KMS-11 (cell line): ENCODE data around the gene C1QL1.
A peak's percentile ranks its signal among the peaks of the same experiment; 100 is the strongest.

ENCODE experiments used
- H2AFZ ChIP-seq: fragments of 200-600 bp; sonication (generic); 2 replicates; pipeline ENCODE4 v1.6.1; 2016; ENCODE audit warnings: antibody characterized with exemption, mixed run types, low read depth
- H3K27ac ChIP-seq: fragments of 200-600 bp; sonication (generic); 2 replicates; pipeline ENCODE4 v1.6.1; 2016; ENCODE audit warnings: mild to moderate bottlenecking, mixed run types
- H3K27me3 ChIP-seq: fragments of 200-600 bp; sonication (generic); 2 replicates; pipeline ENCODE4 v1.6.1; 2017; ENCODE audit warnings: mild to moderate bottlenecking, low read depth, mixed run types, moderate library complexity; ENCODE audit not compliant: insufficient read depth
- H3K36me3 ChIP-seq: fragments of 200-600 bp; sonication (generic); 2 replicates; pipeline ENCODE4 v1.6.1; 2017; ENCODE audit warnings: mild to moderate bottlenecking, mixed run types; ENCODE audit not compliant: insufficient read depth
- H3K4me1 ChIP-seq: fragments of 200-600 bp; sonication (generic); 2 replicates; pipeline ENCODE4 v1.6.1; 2016; ENCODE audit warnings: mild to moderate bottlenecking, low read depth, mixed run types; ENCODE audit not compliant: poor library complexity, severe bottlenecking
- H3K4me2 ChIP-seq: fragments of 200-600 bp; sonication (generic); 2 replicates; pipeline ENCODE4 v1.7.0; 2016; ENCODE audit warnings: mild to moderate bottlenecking, mixed run types
- H3K4me3 ChIP-seq: fragments of 200-600 bp; sonication (generic); IDR thresholded peaks from 2 replicates; pipeline ENCODE4 v1.6.1; 2017; ENCODE audit warnings: low read depth, low read length, mixed read lengths; ENCODE audit not compliant: insufficient read depth
- H3K79me2 ChIP-seq: fragments of 200-600 bp; sonication (generic); 2 replicates; pipeline ENCODE4 v1.6.1; 2016; ENCODE audit warnings: low read depth, mixed run types; ENCODE audit not compliant: insufficient read depth
- H3K9ac ChIP-seq: fragments of 200-600 bp; sonication (generic); 2 replicates; pipeline ENCODE4 v1.6.1; 2016; ENCODE audit warnings: mild to moderate bottlenecking, mixed run types
- H4K20me1 ChIP-seq: fragments of 200-600 bp; sonication (generic); 2 replicates; pipeline ENCODE4 v1.6.1; 2016; ENCODE audit warnings: mild to moderate bottlenecking, mixed run types; ENCODE audit not compliant: insufficient read depth
- CTCF ChIP-seq: fragments of 200-600 bp; sonication (generic); conservative IDR thresholded peaks from 2 replicates; pipeline ENCODE4 v1.6.1; 2017; ENCODE audit warnings: low read depth, mild to moderate bottlenecking, antibody characterized with exemption, low read length, moderate library complexity, mixed read lengths

Gene C1QL1

DNA sequence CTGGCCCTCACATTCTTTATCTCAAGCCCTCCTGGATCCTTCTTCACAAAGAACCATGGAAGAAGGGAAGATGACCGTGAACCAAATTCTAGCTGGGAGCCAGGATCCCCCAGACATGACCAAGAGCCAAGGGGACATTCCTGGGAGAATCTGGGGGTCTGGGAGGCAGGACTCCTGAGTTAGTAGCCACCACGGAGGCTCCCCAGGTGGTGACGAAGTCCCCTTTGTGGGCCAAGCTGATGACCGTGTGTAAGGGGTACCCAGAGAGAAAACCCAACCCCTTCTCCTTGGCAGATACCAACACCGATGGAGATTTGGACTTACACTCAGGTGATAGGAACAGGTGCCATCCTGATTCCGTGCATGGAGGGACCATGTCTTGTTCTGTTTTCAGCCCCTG lies 46.0 kb downstream of the C1QL1 start:
- Histone ChIP-seq H3K9ac (no peak overlapping the region), H3K4me1 (peaks cover 9% of the 10 kb centered on the region), H4K20me1 (no peaks in the 10 kb centered on the region), H3K36me3 (no peaks in the 10 kb centered on the region), H3K27me3 (peaks cover 13% of the 10 kb centered on the region; the same call in 1 of the 2 replicates), H3K4me2 (no peak overlapping the region), H3K27ac (no peak overlapping the region), H2AFZ (no peak overlapping the region), H3K79me2 (no peaks in the 10 kb centered on the region), H3K4me3 (no peak overlapping the region)
- no peak for TF ChIP-seq CTCF

DNA sequence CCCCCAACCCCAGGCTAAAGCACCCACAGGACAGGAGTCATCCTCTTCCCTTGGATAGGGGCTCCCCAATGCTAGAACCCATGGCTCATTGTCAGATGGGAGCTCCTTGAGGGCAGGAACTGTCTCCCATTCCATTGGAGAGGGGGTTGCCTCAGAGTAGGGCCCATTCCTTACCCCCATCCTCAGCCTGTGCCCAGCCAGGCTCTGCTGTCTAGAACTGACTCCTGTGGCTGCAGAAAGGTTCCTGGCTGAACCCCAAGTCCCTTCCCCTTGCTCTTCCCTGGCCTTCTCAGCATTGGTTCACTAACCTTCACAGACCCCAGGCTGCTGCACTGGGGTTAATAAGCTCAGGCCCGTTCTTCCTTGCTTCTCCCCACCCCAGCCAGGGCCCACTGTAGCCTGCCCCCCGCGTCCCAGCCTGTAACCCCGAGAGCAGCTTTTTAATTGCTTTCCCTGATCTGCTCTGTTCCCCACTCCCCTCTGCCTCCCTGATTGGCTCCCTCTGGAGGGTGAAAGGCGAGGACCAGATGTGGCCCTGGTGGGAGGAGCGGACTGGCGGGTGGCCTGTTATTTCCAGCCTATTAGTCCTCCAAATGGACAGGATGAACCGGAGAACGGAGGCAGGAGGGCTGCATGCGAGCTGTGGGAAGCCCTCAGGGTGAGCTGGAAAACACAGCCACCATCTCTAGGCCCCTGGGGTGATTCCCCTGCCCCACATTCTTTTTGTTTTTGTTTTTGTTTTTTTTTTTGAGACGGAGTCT lies 46.8 kb downstream of the C1QL1 start:
- Histone ChIP-seq H3K9ac (no peak overlapping the region), H2AFZ (no peak overlapping the region), H3K36me3 (no peaks in the 10 kb centered on the region), H3K4me1 (peaks cover 9% of the 10 kb centered on the region), H3K27ac (no peak overlapping the region), H3K79me2 (no peaks in the 10 kb centered on the region), H4K20me1 (no peaks in the 10 kb centered on the region), H3K27me3 (peaks cover 13% of the 10 kb centered on the region; the same call in 1 of the 2 replicates), H3K4me2 (no peak overlapping the region), H3K4me3 (no peak overlapping the region)
- no peak for TF ChIP-seq CTCF

DNA sequence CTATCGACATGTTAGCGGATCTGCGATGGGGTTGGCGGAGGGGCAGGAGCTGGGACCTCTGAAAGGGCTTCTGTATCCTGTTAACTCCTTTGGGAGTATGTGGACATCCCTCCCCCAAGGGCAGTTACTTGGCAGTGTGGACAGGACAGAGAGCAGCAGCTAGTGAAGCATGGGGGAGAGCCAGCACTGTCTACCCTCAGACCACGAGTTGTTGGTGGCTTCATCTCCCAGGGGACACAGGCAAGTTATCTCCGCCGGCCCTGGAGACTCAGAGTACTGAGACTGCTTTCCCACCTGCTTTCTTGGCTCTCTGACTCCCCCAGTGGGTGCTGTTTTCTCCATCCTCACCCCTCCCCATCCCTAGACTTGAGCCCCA lies 47.5 kb downstream of the C1QL1 start:
- H3K27me3 ChIP-seq = peaks cover 13% of the 10 kb centered on the region; the same call in 1 of the 2 replicates
- no peak for TF ChIP-seq CTCF
- no peak overlapping the region for H3K4me2 ChIP-seq
- H3K9ac ChIP-seq = no peak overlapping the region
- peaks cover 9% of the 10 kb centered on the region for H3K4me1 ChIP-seq
- H3K4me3 ChIP-seq = no peak overlapping the region
- H3K36me3 ChIP-seq = no peaks in the 10 kb centered on the region
- no peaks in the 10 kb centered on the region for H4K20me1 ChIP-seq
- H3K27ac ChIP-seq = no peak overlapping the region
- H2AFZ ChIP-seq = no peak overlapping the region
- H3K79me2 ChIP-seq = no peaks in the 10 kb centered on the region

DNA sequence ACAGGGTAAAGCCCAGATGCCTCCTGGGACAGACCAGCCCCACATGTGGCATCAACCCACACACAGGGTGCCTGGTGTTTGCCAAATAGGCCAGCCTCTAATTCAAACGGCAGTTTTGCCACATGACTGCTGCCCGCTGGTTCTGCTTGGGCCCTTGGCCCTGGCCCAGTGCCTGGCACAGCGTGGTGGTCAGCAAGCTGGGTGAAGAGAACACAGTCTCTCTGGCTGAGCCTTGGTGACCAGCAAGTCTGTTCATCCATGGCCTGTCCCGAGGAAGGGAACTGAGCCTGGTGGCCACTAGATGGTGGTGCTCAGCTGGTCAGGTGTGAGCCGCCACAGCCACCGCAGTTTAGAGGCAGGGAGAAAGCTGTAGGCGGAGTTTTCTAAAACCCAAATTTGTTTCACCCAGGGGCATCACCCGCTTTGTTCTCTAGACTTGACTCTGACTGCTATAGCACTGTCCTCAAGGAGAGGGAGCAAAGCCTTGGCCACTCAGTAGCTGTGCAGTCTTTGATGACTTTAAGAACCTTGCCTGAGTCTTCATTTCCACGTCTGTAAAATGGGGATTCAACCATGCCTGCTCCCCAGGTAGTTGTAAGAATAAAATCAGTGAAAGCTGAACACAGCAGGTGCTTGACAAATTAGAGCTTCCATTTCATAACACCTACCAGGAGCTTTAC lies 48.1 kb downstream of the C1QL1 start:
- Histone ChIP-seq H3K27ac (no peak overlapping the region), H3K79me2 (no peaks in the 10 kb centered on the region), H3K27me3 (peaks cover 16% of the 10 kb centered on the region; the same call in 1 of the 2 replicates), H3K36me3 (no peaks in the 10 kb centered on the region), H3K4me2 (no peak overlapping the region), H3K4me3 (no peak overlapping the region), H3K4me1 (peaks cover 9% of the 10 kb centered on the region), H4K20me1 (no peaks in the 10 kb centered on the region), H3K9ac (no peak overlapping the region), H2AFZ (peak overlapping the region; percentile 21; the same call in 1 of the 2 replicates)
- TF ChIP-seq CTCF = peak; percentile 66
